Keratinocyte (primary cell): ENCODE results near the gene BNIP5. TPM values are rescaled to one million over a fixed set of nuclear protein-coding genes. Genes with fewer than 3 reads are reported as not detected.

ENCODE experiments used
- DNase-seq: peaks from one replicate; pipeline ENCODE4 v3.0.0-alpha.2; 2011; ENCODE audit warnings: low read depth, missing footprints, low spot score
- FAIRE-seq: peaks from 2 replicates; lab custom pipeline; 2011; peaks lifted over from hg19 to GRCh38; lab: Jason Lieb, UNC
- H2AFZ ChIP-seq: 2 replicates; pipeline ENCODE4 v1.6.0; 2012; ENCODE audit warnings: low read length, control low read depth, inconsistent platforms; ENCODE audit not compliant: control insufficient read depth
- H3K27ac ChIP-seq: 2 replicates; pipeline ENCODE4 v1.5.1; 2011; ENCODE audit warnings: low read length; ENCODE audit not compliant: control insufficient read depth, insufficient read depth
- H3K27me3 ChIP-seq: 3 replicates; pipeline ENCODE4 v1.6.0; 2011; ENCODE audit warnings: low read length; ENCODE audit not compliant: control insufficient read depth, insufficient read depth; ENCODE audit errors: extremely low read depth
- H3K36me3 ChIP-seq, 2 experiments: 2 replicates in 1 of 2; 3 replicates in 1 of 2; pipeline ENCODE4 v1.5.1; 2011; ENCODE audit warnings: low read length in 2 of 2, mild to moderate bottlenecking in 1 of 2; ENCODE audit not compliant: control insufficient read depth in 2 of 2, insufficient read depth in 2 of 2; ENCODE audit errors: extremely low read depth in 1 of 2
- H3K4me1 ChIP-seq: 3 replicates; pipeline ENCODE4 v1.5.1; 2011; ENCODE audit warnings: low read length; ENCODE audit not compliant: control insufficient read depth, insufficient read depth; ENCODE audit errors: extremely low read depth
- H3K4me2 ChIP-seq: 3 replicates; pipeline ENCODE4 v1.6.0; 2011; ENCODE audit warnings: low read depth, low read length; ENCODE audit not compliant: control insufficient read depth, insufficient read depth; ENCODE audit errors: extremely low read depth
- H3K4me3 ChIP-seq, 3 experiments: fragments of 200-600 bp in 1 of 3; sonication (generic) in 1 of 3; 2 replicates in 2 of 3; 3 replicates in 1 of 3; pipeline ENCODE4 v1.5.1; 2011 to 2016; ENCODE audit warnings: low read length in 3 of 3, mild to moderate bottlenecking in 3 of 3, control low read depth in 2 of 3, inconsistent platforms in 1 of 3, low read depth in 1 of 3, mixed read lengths in 1 of 3, mixed run types in 1 of 3, moderate library complexity in 1 of 3; ENCODE audit not compliant: control insufficient read depth in 2 of 3, insufficient read depth in 2 of 3; ENCODE audit errors: extremely low read depth in 1 of 3
- H3K79me2 ChIP-seq: 2 replicates; pipeline ENCODE4 v1.6.0; 2012; ENCODE audit warnings: low read length; ENCODE audit not compliant: control insufficient read depth, insufficient read depth
- H3K9ac ChIP-seq: 3 replicates; pipeline ENCODE4 v1.6.0; 2011; ENCODE audit warnings: low read length; ENCODE audit not compliant: control insufficient read depth, insufficient read depth; ENCODE audit errors: extremely low read depth
- H3K9me1 ChIP-seq: 3 replicates; pipeline ENCODE4 v1.6.0; 2011; ENCODE audit warnings: low read length; ENCODE audit not compliant: control insufficient read depth, insufficient read depth; ENCODE audit errors: extremely low read depth
- H3K9me3 ChIP-seq: 2 replicates; pipeline ENCODE4 v1.5.1; 2012; ENCODE audit warnings: low read depth, low read length; ENCODE audit not compliant: control insufficient read depth
- H4K20me1 ChIP-seq: 3 replicates; pipeline ENCODE4 v1.6.0; 2011; ENCODE audit warnings: low read length; ENCODE audit not compliant: control insufficient read depth, insufficient read depth; ENCODE audit errors: extremely low read depth
- CTCF ChIP-seq, 3 experiments: IDR thresholded peaks in 1 of 3; conservative IDR thresholded peaks in 1 of 3; optimal IDR thresholded peaks in 1 of 3; 2 replicates in 2 of 3; 3 replicates in 1 of 3; pipeline versions ENCODE3 to v1.5.1; 2011; ENCODE audit warnings: low read length in 3 of 3, mild to moderate bottlenecking in 3 of 3, moderate library complexity in 2 of 3, control low read depth in 1 of 3, inconsistent platforms in 1 of 3; ENCODE audit not compliant: insufficient read depth in 2 of 3; ENCODE audit errors: extremely low read depth in 1 of 3
- EZH2 ChIP-seq: IDR thresholded peaks from one replicate; pipeline ENCODE4 v1.6.1; 2012; ENCODE audit warnings: inconsistent platforms, mild to moderate bottlenecking, low read length, moderate library complexity
- dilution Hi-C: fragments of 300-500 bp; cut with MboI; formaldehyde crosslinking; loops from one replicate; pipeline ENCODE4 v1.7.0; 2020; ENCODE audit warnings: low sequenced_read_pairs; ENCODE audit not compliant: extremely low pct_ligation_motif_present
- polyA plus RNA-seq, 5 experiments: library from polyadenylated mRNA; depleted of rRNA in 3 of 5; stranded (reverse) in 3 of 5; stranded (forward) in 1 of 5; unstranded in 1 of 5; fragments of >200 nt; gene quantifications; 1 replicate in 1 of 5; 2 replicates in 3 of 5; 3 replicates in 1 of 5; pipeline versions ENCODE4 v1.2.1 to v1.2.3, GENCODE V29; 2011 to 2012; ENCODE audit warnings: missing spikeins in 2 of 5, low read depth in 1 of 5, low replicate concordance in 1 of 5

BNIP5 gene
- polyA plus RNA-seq, 1 donor (not counting 4 experiments of a cell fraction or from before 2014, with no cell fraction given): not detected

- Histone ChIP-seq H3K27me3 (peaks cover 8% of the 10 kb centered on the region), H3K27ac (no peak overlapping the region), H3K9me3 (no peaks in the 10 kb centered on the region), H3K4me1 (peaks cover 8% of the 10 kb centered on the region), H3K79me2 (no peaks in the 10 kb centered on the region), H2AFZ (no peak overlapping the region), H3K9ac (no peak overlapping the region), H4K20me1 (no peaks in the 10 kb centered on the region), H3K4me2 (no peak overlapping the region), H3K9me1 (no peaks in the 10 kb centered on the region), H3K4me3 (no peak overlapping the region), H3K36me3 (no peaks in the 10 kb centered on the region)
- dilution Hi-C loops: no loop called here
- FAIRE-seq: no peak
- DNase-seq: no peak
- TF ChIP-seq EZH2: no peak
Observed at GRCh38 chr6:36374972-36375371, 38.3 kb upstream of the BNIP5 start.

GRCh38 chr6:36374194-36374593, 37.5 kb upstream of the BNIP5 start:
- Histone ChIP-seq H3K9me3 (no peaks in the 10 kb centered on the region), H3K4me2 (no peak overlapping the region), H3K36me3 (no peaks in the 10 kb centered on the region), H3K4me1 (peaks cover 10% of the 10 kb centered on the region), H3K9me1 (no peaks in the 10 kb centered on the region), H3K79me2 (no peaks in the 10 kb centered on the region), H3K27ac (no peak overlapping the region), H4K20me1 (peaks cover 1% of the 10 kb centered on the region), H3K9ac (no peak overlapping the region), H3K27me3 (peaks cover 8% of the 10 kb centered on the region), H2AFZ (no peak overlapping the region), H3K4me3 (no peak overlapping the region)
- FAIRE-seq (no peak), DNase-seq (no peak)
- dilution Hi-C loops: no loop called here
- TF ChIP-seq CTCF (optimal IDR thresholded peaks at IDR 0.05 in 1 of 3, IDR thresholded peaks at IDR 0.05 in 1 of 3, conservative IDR thresholded peaks at IDR 0.05 in 1 of 3; ENCODE audit: extremely low read depth in 1 of 3, insufficient read depth in 2 of 3, low read length in 3 of 3) (no peak), EZH2 (no peak)

GRCh38 chr6:36373368-36374019, 36.8 kb upstream of the BNIP5 start:
- DNase-seq (no peak), FAIRE-seq (peak; percentile 58)
- no peaks in the 10 kb centered on the region for H3K36me3 ChIP-seq
- TF ChIP-seq CTCF (optimal IDR thresholded peaks at IDR 0.05 in 1 of 3, IDR thresholded peaks at IDR 0.05 in 1 of 3, conservative IDR thresholded peaks at IDR 0.05 in 1 of 3; ENCODE audit: extremely low read depth in 1 of 3, insufficient read depth in 2 of 3, low read length in 3 of 3): peak in 1 of 3 experiments; percentile 2
- no peak for TF ChIP-seq EZH2
- H3K27me3 ChIP-seq: peaks cover 8% of the 10 kb centered on the region
- H3K9ac ChIP-seq: no peak overlapping the region
- no peaks in the 10 kb centered on the region for H3K79me2 ChIP-seq
- no peaks in the 10 kb centered on the region for H3K9me1 ChIP-seq
- peaks cover 2% of the 10 kb centered on the region for H4K20me1 ChIP-seq
- H3K27ac ChIP-seq: no peak overlapping the region
- H3K4me2 ChIP-seq: no peak overlapping the region
- H3K4me1 ChIP-seq: peaks cover 11% of the 10 kb centered on the region
- H2AFZ ChIP-seq: no peak overlapping the region
- H3K4me3 ChIP-seq: no peak overlapping the region
- no peaks in the 10 kb centered on the region for H3K9me3 ChIP-seq
- dilution Hi-C loops: no loop called here
